SU-DHL-6 (cell line): ENCODE results near the gene NHS.

Experiments
- H2AFZ ChIP-seq: fragments of 200-600 bp; sonication (generic); 2 replicates; pipeline ENCODE4 v1.6.1; 2014; ENCODE audit warnings: low read depth, mild to moderate bottlenecking, moderate library complexity, mixed read lengths, antibody characterized with exemption, low read length; ENCODE audit not compliant: severe bottlenecking
- H3F3A ChIP-seq: fragments of 200-600 bp; shearing (Covaris generic); 2 replicates; pipeline ENCODE4 v1.6.0; 2016; ENCODE audit warnings: antibody characterized with exemption, mild to moderate bottlenecking; ENCODE audit not compliant: insufficient read depth
- H3K27ac ChIP-seq: fragments of 200-600 bp; sonication (generic); 2 replicates; pipeline ENCODE4 v1.5.1; 2016; ENCODE audit warnings: low read depth, mild to moderate bottlenecking, low read length, moderate library complexity, mixed read lengths
- H3K27me3 ChIP-seq: fragments of 200-600 bp; sonication (generic), shearing (Covaris generic); 2 replicates; pipeline ENCODE4 v1.6.0; 2014; ENCODE audit warnings: mild to moderate bottlenecking, low read length
- H3K36me3 ChIP-seq: fragments of 200-600 bp; sonication (generic); 2 replicates; pipeline ENCODE4 v1.6.1; 2014; ENCODE audit warnings: mild to moderate bottlenecking, low read length, mixed read lengths
- H3K4me2 ChIP-seq: fragments of 300-600, 200-600 bp; shearing (Covaris generic), sonication (generic); 2 replicates; pipeline ENCODE4 v1.6.0; 2014; ENCODE audit warnings: low read length, low read depth, mild to moderate bottlenecking; ENCODE audit not compliant: poor library complexity, severe bottlenecking
- H3K4me3 ChIP-seq: fragments of 200-600 bp; sonication (generic); 2 replicates; pipeline ENCODE4 v1.5.1; 2014; ENCODE audit warnings: antibody characterized with exemption, low read length, mild to moderate bottlenecking, mixed read lengths; ENCODE audit not compliant: insufficient read depth, poor library complexity, severe bottlenecking
- H3K79me2 ChIP-seq: fragments of 200-600 bp; sonication (generic); 2 replicates; pipeline ENCODE4 v1.6.1; 2014; ENCODE audit warnings: mild to moderate bottlenecking, low read length, moderate library complexity; ENCODE audit not compliant: insufficient read depth
- H3K9ac ChIP-seq: fragments of 200-600 bp; sonication (generic); 2 replicates; pipeline ENCODE4 v1.7.0; 2014; ENCODE audit warnings: mild to moderate bottlenecking, low read length
- H3K9me2 ChIP-seq: fragments of 200-600 bp; sonication (generic); replicated peaks from 2 replicates; pipeline ENCODE4 v1.6.1; 2014; ENCODE audit warnings: low read length; ENCODE audit not compliant: insufficient read depth
- H3K9me3 ChIP-seq: fragments of 200-600 bp; sonication (generic); 2 replicates; pipeline ENCODE4 v1.6.1; 2014; ENCODE audit warnings: low read length, mixed read lengths; ENCODE audit not compliant: insufficient read depth
- H4K20me1 ChIP-seq: fragments of 200-600 bp; sonication (generic); 2 replicates; pipeline ENCODE4 v1.6.1; 2014; ENCODE audit warnings: low read depth, mild to moderate bottlenecking, antibody characterized with exemption, low read length, moderate library complexity, mixed read lengths
- CTCF ChIP-seq: fragments of 200-600 bp; sonication (generic); IDR thresholded peaks from one replicate; pipeline ENCODE4 v1.5.1; 2017; ENCODE audit warnings: antibody characterized with exemption, mild to moderate bottlenecking, low read length, moderate library complexity; ENCODE audit not compliant: insufficient read depth, poor library complexity, severe bottlenecking
- EZH2phosphoT487 ChIP-seq: fragments of 200-600 bp; sonication (generic), shearing (Covaris generic); conservative IDR thresholded peaks from 2 replicates; pipeline ENCODE4 v1.6.1; 2018; ENCODE audit warnings: mild to moderate bottlenecking, antibody characterized with exemption, low read length, moderate library complexity, mixed read lengths

NHS gene

GRCh38 chrX:17475449-17476217, 100.6 kb downstream of the NHS start:
- no peaks in the 10 kb centered on the region for H3K9me2 ChIP-seq
- H3K9me3 ChIP-seq, result no peaks in the 10 kb centered on the region
- no peaks in the 10 kb centered on the region for H3K27me3 ChIP-seq
- H2AFZ ChIP-seq, result no peak overlapping the region
- no peak overlapping the region for H3K9ac ChIP-seq
- no peaks in the 10 kb centered on the region for H3K79me2 ChIP-seq
- no peak overlapping the region for H3K27ac ChIP-seq
- no peak overlapping the region for H3K4me2 ChIP-seq
- H3F3A ChIP-seq, result no peaks in the 10 kb centered on the region
- H4K20me1 ChIP-seq, result no peaks in the 10 kb centered on the region
- TF ChIP-seq CTCF (no peak), EZH2phosphoT487 (no peak)
- no peak overlapping the region for H3K4me3 ChIP-seq
- no peaks in the 10 kb centered on the region for H3K36me3 ChIP-seq

GRCh38 chrX:17476411-17476810, 101.4 kb downstream of the NHS start:
- Histone ChIP-seq H3F3A (no peaks in the 10 kb centered on the region), H3K27ac (no peak overlapping the region), H3K9ac (no peak overlapping the region), H3K27me3 (no peaks in the 10 kb centered on the region), H3K4me3 (no peak overlapping the region), H3K36me3 (no peaks in the 10 kb centered on the region), H4K20me1 (no peaks in the 10 kb centered on the region), H3K9me3 (no peaks in the 10 kb centered on the region), H2AFZ (no peak overlapping the region), H3K9me2 (no peaks in the 10 kb centered on the region), H3K4me2 (no peak overlapping the region), H3K79me2 (no peaks in the 10 kb centered on the region)
- no peak for TF ChIP-seq CTCF
- no peak for TF ChIP-seq EZH2phosphoT487

- TF ChIP-seq CTCF (no peak), EZH2phosphoT487 (no peak)
- no peaks in the 10 kb centered on the region for H3K27me3 ChIP-seq
Observed at GRCh38 chrX:17481086-17481485, 106.1 kb downstream of the NHS start.

More at GRCh38 chrX:17481086-17481485, 106.1 kb downstream of the NHS start:
- H3F3A ChIP-seq, result no peaks in the 10 kb centered on the region
- H2AFZ ChIP-seq, result no peak overlapping the region
- no peaks in the 10 kb centered on the region for H3K79me2 ChIP-seq
- no peak overlapping the region for H3K4me2 ChIP-seq
- no peaks in the 10 kb centered on the region for H3K9me3 ChIP-seq
- no peaks in the 10 kb centered on the region for H3K36me3 ChIP-seq
- H3K4me3 ChIP-seq, result no peak overlapping the region
- H3K9ac ChIP-seq, result no peak overlapping the region
- H3K27ac ChIP-seq, result no peak overlapping the region
- H3K9me2 ChIP-seq, result no peaks in the 10 kb centered on the region
- H4K20me1 ChIP-seq, result no peaks in the 10 kb centered on the region
